Measurements from ENCODE around the gene ERICH3. TPM values are rescaled to one million over a fixed set of nuclear protein-coding genes. Genes with fewer than 3 reads are reported as not detected.

ERICH3 gene
- total and polyA plus RNA-seq, 9 of the 15 experiments (the other 6 are each of a cell fraction or from before 2014, with no cell fraction given) = not detected

DNA sequence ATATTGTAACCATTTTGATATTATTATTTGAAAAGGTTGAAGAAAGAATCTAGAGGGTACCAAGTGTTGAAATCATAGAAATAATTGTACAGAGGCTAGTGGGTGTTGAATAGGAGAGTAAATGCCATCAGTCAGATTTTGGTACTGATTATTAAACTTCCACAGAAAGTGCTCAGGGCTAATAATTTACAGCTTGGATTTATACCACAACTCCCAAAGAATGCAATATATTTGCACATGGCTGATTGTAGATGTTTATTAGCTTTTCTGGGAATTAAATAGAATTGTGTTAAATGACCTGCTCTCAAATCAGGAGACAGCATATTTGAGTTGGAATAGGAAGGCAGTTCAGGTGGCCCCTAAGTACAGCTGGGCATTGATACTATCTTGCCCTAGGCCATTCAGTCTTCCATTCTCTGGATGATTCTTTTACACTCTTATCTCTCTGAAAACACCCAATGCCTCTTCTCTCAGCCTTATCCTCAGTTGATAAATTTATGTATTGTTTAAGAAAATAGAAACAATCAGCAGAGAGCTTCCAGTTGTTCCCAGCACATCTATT, 63.7 kb downstream of the ERICH3 start:
- TF ChIP-seq TAF15 (IDR thresholded peaks at IDR 0.05; ENCODE audit: low read depth, low read length) (no peak), MIER1 (IDR thresholded peaks at IDR 0.05; ENCODE audit: low read depth) (no peak), HNRNPLL (IDR thresholded peaks at IDR 0.05; ENCODE audit: low read depth, low read length, poor library complexity, severe bottlenecking) (no peak), SRSF7 (optimal IDR thresholded peaks at IDR 0.05; ENCODE audit: low read depth, low read length) (no peak), SAP30 (IDR thresholded peaks at IDR 0.05; ENCODE audit: borderline replicate concordance, insufficient read depth, low read depth, low read length, poor library complexity, severe bottlenecking) (no peak), KAT2B (IDR thresholded peaks at IDR 0.05; ENCODE audit: low read depth, low read length) (no peak), MTA1 (IDR thresholded peaks at IDR 0.05; ENCODE audit: borderline replicate concordance) (no peak), MAFG (tag; conservative IDR thresholded peaks at IDR 0.05) (no peak)
- TF ChIP-seq, protein P1, sequence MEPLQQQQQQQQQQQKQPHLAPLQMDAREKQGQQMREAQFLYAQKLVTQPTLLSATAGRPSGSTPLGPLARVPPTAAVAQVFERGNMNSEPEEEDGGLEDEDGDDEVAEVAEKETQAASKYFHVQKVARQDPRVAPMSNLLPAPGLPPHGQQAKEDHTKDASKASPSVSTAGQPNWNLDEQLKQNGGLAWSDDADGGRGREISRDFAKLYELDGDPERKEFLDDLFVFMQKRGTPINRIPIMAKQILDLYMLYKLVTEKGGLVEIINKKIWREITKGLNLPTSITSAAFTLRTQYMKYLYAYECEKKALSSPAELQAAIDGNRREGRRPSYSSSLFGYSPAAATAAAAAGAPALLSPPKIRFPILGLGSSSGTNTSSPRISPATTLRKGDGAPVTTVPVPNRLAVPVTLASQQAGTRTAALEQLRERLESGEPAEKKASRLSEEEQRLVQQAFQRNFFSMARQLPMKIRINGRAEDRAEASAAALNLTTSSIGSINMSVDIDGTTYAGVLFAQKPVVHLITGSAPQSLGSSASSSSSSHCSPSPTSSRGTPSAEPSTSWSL (CRISPR knock-in tag; IDR thresholded peaks at IDR 0.05; ENCODE audit: borderline replicate concordance) = no peak
- TF ChIP-seq, protein P2, sequence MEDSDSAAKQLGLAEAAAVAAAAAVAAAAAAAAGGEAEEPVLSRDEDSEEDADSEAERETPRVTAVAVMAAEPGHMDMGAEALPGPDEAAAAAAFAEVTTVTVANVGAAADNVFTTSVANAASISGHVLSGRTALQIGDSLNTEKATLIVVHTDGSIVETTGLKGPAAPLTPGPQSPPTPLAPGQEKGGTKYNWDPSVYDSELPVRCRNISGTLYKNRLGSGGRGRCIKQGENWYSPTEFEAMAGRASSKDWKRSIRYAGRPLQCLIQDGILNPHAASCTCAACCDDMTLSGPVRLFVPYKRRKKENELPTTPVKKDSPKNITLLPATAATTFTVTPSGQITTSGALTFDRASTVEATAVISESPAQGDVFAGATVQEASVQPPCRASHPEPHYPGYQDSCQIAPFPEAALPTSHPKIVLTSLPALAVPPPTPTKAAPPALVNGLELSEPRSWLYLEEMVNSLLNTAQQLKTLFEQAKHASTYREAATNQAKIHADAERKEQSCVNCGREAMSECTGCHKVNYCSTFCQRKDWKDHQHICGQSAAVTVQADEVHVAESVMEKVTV (CRISPR knock-in tag; IDR thresholded peaks at IDR 0.05) = no peak
- Histone ChIP-seq H3K4me3 (no peak overlapping the region), H3K27ac (ENCODE audit: extremely low read depth, low read depth, low read length) (no peak overlapping the region), H2AFZ (ENCODE audit: low read depth, low read length) (no peak overlapping the region), H3K79me2 (ENCODE audit: control insufficient read depth, insufficient read depth, low read length) (no peaks in the 10 kb centered on the region), H3K9me3 (replicated peaks; ENCODE audit: control insufficient read depth, insufficient read depth, low read depth, low read length) (no peaks in the 10 kb centered on the region), H3K4me1 (replicated peaks in 1 of 2; ENCODE audit: control insufficient read depth in 2 of 2, insufficient read depth in 2 of 2, low read length in 2 of 2) (no peaks in the 10 kb centered on the region), H3K9ac (ENCODE audit: insufficient read depth in 1 of 2, low read depth in 2 of 2, low read length in 2 of 2) (no peak overlapping the region), H3K27me3 (ENCODE audit: control insufficient read depth in 2 of 2, insufficient read depth in 2 of 2, low read length in 2 of 2) (no peaks in the 10 kb centered on the region), H3K36me3 (ENCODE audit: control insufficient read depth, insufficient read depth, low read length) (no peaks in the 10 kb centered on the region), H3K4me2 (ENCODE audit: insufficient read depth, low read length) (no peak overlapping the region), H4K20me1 (replicated peaks; ENCODE audit: control insufficient read depth, insufficient read depth, low read length) (no peaks in the 10 kb centered on the region), H3K9me1 (ENCODE audit: control insufficient read depth, insufficient read depth, low read length) (no peaks in the 10 kb centered on the region)
- DNase-seq (ENCODE audit: extremely low read depth in 1 of 4, low spot score in 3 of 4) (no peak), FAIRE-seq (no peak), ATAC-seq (no peak)
- intact Hi-C loops (cut with micrococcal nuclease) (no loop called here), in situ Hi-C loops (cut with MboI) (no loop called here)
- ChIA-PET POLR2A (no interaction called here), CTCF (ENCODE audit: low intra/inter-chr PET ratio) (no interaction called here)
- no TSS peak for BruUV-seq (replicated peaks)
